ENCODE measurements around the gene IPO4.
A peak's percentile ranks its signal among the peaks of the same experiment; 100 is the strongest.

The IPO4 gene

GRCh38 chr14:24172871-24173281 lies 15.7 kb downstream of the IPO4 start:
- no peak for TF ChIP-seq CTCF (IDR thresholded peaks at IDR 0.05; ENCODE audit: borderline replicate concordance, control extremely low read depth, extremely low read depth, insufficient read depth, missing control alignments)
- in situ Hi-C loops (cut with MboI; ENCODE audit: low sequenced_read_pairs, unreplicated experiment), result no loop called here
- no peak for DNase-seq (ENCODE audit: low spot score)

- TF ChIP-seq CTCF (IDR thresholded peaks at IDR 0.05; ENCODE audit: borderline replicate concordance, control extremely low read depth, extremely low read depth, insufficient read depth, missing control alignments), result no peak
Observed at GRCh38 chr14:24172261-24172860, 16.3 kb downstream of the IPO4 start.

GRCh38 chr14:24171422-24172260 lies 17.0 kb downstream of the IPO4 start, which contains the start of gene REC8:
REC8 (plus strand) TSS chr14:24172080; CDS start chr14:24172553, 473 bp downstream.
- DNase-seq (ENCODE audit: low spot score), result peak; percentile 96
- TF ChIP-seq CTCF (IDR thresholded peaks at IDR 0.05; ENCODE audit: borderline replicate concordance, control extremely low read depth, extremely low read depth, insufficient read depth, missing control alignments), result no peak
- in situ Hi-C loops (cut with MboI; ENCODE audit: low sequenced_read_pairs, unreplicated experiment), result no loop called here

More at GRCh38 chr14:24172261-24172860, 16.3 kb downstream of the IPO4 start:
- in situ Hi-C loops (cut with MboI; ENCODE audit: low sequenced_read_pairs, unreplicated experiment), result no loop called here
- DNase-seq (ENCODE audit: low spot score), result no peak

GRCh38 chr14:24167469-24168114 lies 21.0 kb downstream of the IPO4 start:
- TF ChIP-seq CTCF (IDR thresholded peaks at IDR 0.05; ENCODE audit: borderline replicate concordance, control extremely low read depth, extremely low read depth, insufficient read depth, missing control alignments), result no peak
- no peak for DNase-seq (ENCODE audit: low spot score)
- in situ Hi-C loops (cut with MboI; ENCODE audit: low sequenced_read_pairs, unreplicated experiment), result no loop called here

GRCh38 chr14:24165785-24166184 lies 22.8 kb downstream of the IPO4 start:
- in situ Hi-C loops (cut with MboI; ENCODE audit: low sequenced_read_pairs, unreplicated experiment), result no loop called here
- DNase-seq (ENCODE audit: low spot score), result no peak
- TF ChIP-seq CTCF (IDR thresholded peaks at IDR 0.05; ENCODE audit: borderline replicate concordance, control extremely low read depth, extremely low read depth, insufficient read depth, missing control alignments), result no peak

- no peak for TF ChIP-seq CTCF (IDR thresholded peaks at IDR 0.05; ENCODE audit: borderline replicate concordance, control extremely low read depth, extremely low read depth, insufficient read depth, missing control alignments)
- no peak for DNase-seq (ENCODE audit: low spot score)
- in situ Hi-C loops (cut with MboI; ENCODE audit: low sequenced_read_pairs, unreplicated experiment), result no loop called here
Observed at GRCh38 chr14:24164518-24164991, 24.1 kb downstream of the IPO4 start.

Measured in GM13976 (cell line).